Activated CD8-positive, alpha-beta memory T cell treated with anti-CD3 and anti-CD28 coated beads, Interleukin-2, amount 10 ng/mL, durations not matched to agents 7 days and 5 days (primary cell): ENCODE results near the gene PDZD7. TPM values are rescaled to one million over a fixed set of nuclear protein-coding genes. Genes with fewer than 3 reads are reported as not detected.
A peak's percentile ranks its signal among the peaks of the same experiment; 100 is the strongest.

Experiments
- ATAC-seq: fragments of 150-1000 bp; cut with Tn5 transposase; one replicate; pipeline ENCODE4 v1.10.0; 2021; ENCODE audit warnings: moderate library complexity
- CTCF ChIA-PET: fragments of 350-600 bp; sonication (Branson Sonifier 250); formaldehyde crosslinking; loops from one replicate; lab custom pipeline; 2021; ENCODE audit warnings: antibody characterized with exemption; lab: Charles Lee
- DNase-seq: peaks from one replicate; pipeline ENCODE4 v3.0.0-alpha.2; 2020
- H3K27ac Mint-ChIP-seq: one replicate; pipeline ENCODE4 v1.8.0; 2021; ENCODE audit warnings: mild to moderate bottlenecking, mixed read lengths
- H3K27me3 Mint-ChIP-seq: one replicate; pipeline ENCODE4 v1.8.0; 2021; ENCODE audit warnings: mixed read lengths
- H3K36me3 Mint-ChIP-seq: one replicate; pipeline ENCODE4 v1.8.0; 2021; ENCODE audit warnings: mild to moderate bottlenecking, mixed read lengths
- H3K4me1 Mint-ChIP-seq: one replicate; pipeline ENCODE4 v1.8.0; 2021; ENCODE audit warnings: mixed read lengths
- H3K4me3 Mint-ChIP-seq: one replicate; pipeline ENCODE4 v1.8.0; 2021; ENCODE audit warnings: mild to moderate bottlenecking, moderate library complexity, mixed read lengths
- H3K9me3 Mint-ChIP-seq: one replicate; pipeline ENCODE4 v1.8.0; 2022; ENCODE audit warnings: low read depth, mixed read lengths
- total RNA-seq, 2 experiments: library from RNA; stranded (reverse); gene quantifications; one replicate each; pipeline ENCODE4 v1.2.3, GENCODE V29; 2021

The PDZD7 gene
- total RNA-seq, 2 experiments from 2014 or later = 0.59 to 1.2 TPM

GRCh38 chr10:101066146-101066895 is 35.4 kb upstream of the PDZD7 start:
- Mint-ChIP-seq H3K27ac (no peak overlapping the region), H3K4me1 (peaks cover 34% of the 10 kb centered on the region), H3K4me3 (peak overlapping the region; percentile 20), H3K27me3 (peaks cover 55% of the 10 kb centered on the region), H3K9me3 (no peaks in the 10 kb centered on the region), H3K36me3 (no peaks in the 10 kb centered on the region)
- CTCF ChIA-PET = interaction anchor here (0.6 to 16.0 kb wide), 14 partner anchors 8 to 148 kb away, joined by 3 to 402 read pairs (median 10); partner anchors contain the start of genes PDZD7 and SFXN3
- DNase-seq = peak; percentile 69
- ATAC-seq = peak; percentile 60

- Mint-ChIP-seq H3K27me3 (peaks cover 55% of the 10 kb centered on the region), H3K27ac (no peak overlapping the region), H3K4me3 (no peak overlapping the region), H3K4me1 (peaks cover 34% of the 10 kb centered on the region), H3K36me3 (no peaks in the 10 kb centered on the region), H3K9me3 (no peaks in the 10 kb centered on the region)
- ATAC-seq (no peak), DNase-seq (no peak)
- CTCF ChIA-PET = interaction anchor here (1.0 to 16.0 kb wide), 9 partner anchors 7 to 76 kb away, joined by 3 to 402 read pairs (median 10); partner anchors contain the start of genes PDZD7 and SFXN3
Observed at GRCh38 chr10:101065481-101066145, 34.7 kb upstream of the PDZD7 start.

GRCh38 chr10:101064415-101065030 is 33.6 kb upstream of the PDZD7 start:
- no peak for DNase-seq
- H3K27ac Mint-ChIP-seq = no peak overlapping the region
- ATAC-seq = no peak
- H3K9me3 Mint-ChIP-seq = no peaks in the 10 kb centered on the region
- H3K4me3 Mint-ChIP-seq = no peak overlapping the region
- peaks cover 39% of the 10 kb centered on the region for H3K4me1 Mint-ChIP-seq
- peaks cover under 1% of the 10 kb centered on the region for H3K36me3 Mint-ChIP-seq
- CTCF ChIA-PET = interaction anchor here (1.1 to 16.0 kb wide), 7 partner anchors 11 to 100 kb away, joined by 3 to 402 read pairs (median 10); partner anchors contain the start of genes PDZD7 and SFXN3
- peaks cover 55% of the 10 kb centered on the region for H3K27me3 Mint-ChIP-seq

- H3K4me3 Mint-ChIP-seq = no peak overlapping the region
- ATAC-seq = no peak
- DNase-seq = no peak
- CTCF ChIA-PET = interaction anchor here (1.1 to 16.0 kb wide), 7 partner anchors 11 to 99 kb away, joined by 3 to 402 read pairs (median 7); partner anchors contain the start of genes PDZD7 and SFXN3
- peaks cover 4% of the 10 kb centered on the region for H3K36me3 Mint-ChIP-seq
- no peak overlapping the region for H3K27ac Mint-ChIP-seq
- no peaks in the 10 kb centered on the region for H3K9me3 Mint-ChIP-seq
- peaks cover 45% of the 10 kb centered on the region for H3K4me1 Mint-ChIP-seq
- peaks cover 55% of the 10 kb centered on the region for H3K27me3 Mint-ChIP-seq
Observed at GRCh38 chr10:101063548-101064414, 32.9 kb upstream of the PDZD7 start.

GRCh38 chr10:101063050-101063525 is 32.2 kb upstream of the PDZD7 start:
- Mint-ChIP-seq H3K36me3 (peaks cover 5% of the 10 kb centered on the region), H3K27me3 (peaks cover 55% of the 10 kb centered on the region), H3K4me1 (peaks cover 49% of the 10 kb centered on the region), H3K4me3 (no peak overlapping the region), H3K27ac (no peak overlapping the region), H3K9me3 (no peaks in the 10 kb centered on the region)
- CTCF ChIA-PET = interaction anchor here (1.2 to 16.0 kb wide), 7 partner anchors 10 to 67 kb away, joined by 3 to 402 read pairs (median 5); partner anchors contain the start of genes PDZD7 and SFXN3
- no peak for DNase-seq
- no peak for ATAC-seq

GRCh38 chr10:101062232-101063049 is 31.5 kb upstream of the PDZD7 start:
- peak; percentile 56 for DNase-seq
- no peak overlapping the region for H3K27ac Mint-ChIP-seq
- peak; percentile 21 for ATAC-seq
- peaks cover 6% of the 10 kb centered on the region for H3K36me3 Mint-ChIP-seq
- CTCF ChIA-PET = interaction anchor here (0.6 to 16.0 kb wide), 11 partner anchors 10 to 79 kb away, joined by 3 to 402 read pairs (median 5); partner anchors contain the start of genes PDZD7 and SFXN3
- H3K4me3 Mint-ChIP-seq = no peak overlapping the region
- H3K4me1 Mint-ChIP-seq = peaks cover 48% of the 10 kb centered on the region
- peaks cover 50% of the 10 kb centered on the region for H3K27me3 Mint-ChIP-seq
- H3K9me3 Mint-ChIP-seq = no peaks in the 10 kb centered on the region

GRCh38 chr10:101061624-101062231 is 30.8 kb upstream of the PDZD7 start, which contains the start of gene KAZALD1:
KAZALD1 (plus strand) TSS chr10:101061989; CDS start chr10:101062593, 604 bp downstream.
- H3K27ac Mint-ChIP-seq = peak within 1 kb of the TSS; percentile 90
- H3K27me3 Mint-ChIP-seq = peaks cover 45% of the 10 kb centered on the region
- H3K9me3 Mint-ChIP-seq = no peaks in the 10 kb centered on the region
- ATAC-seq = no peak
- DNase-seq = no peak
- peaks cover 48% of the 10 kb centered on the region for H3K4me1 Mint-ChIP-seq
- CTCF ChIA-PET = interaction anchor here (0.6 to 16.0 kb wide), 13 partner anchors 9 to 85 kb away, joined by 3 to 402 read pairs (median 5); partner anchors contain the start of genes PDZD7 and SFXN3
- H3K36me3 Mint-ChIP-seq = peaks cover 11% of the 10 kb centered on the region
- H3K4me3 Mint-ChIP-seq = peak within 1 kb of the TSS; percentile 86

GRCh38 chr10:101060951-101061623 is 30.2 kb upstream of the PDZD7 start:
- no peaks in the 10 kb centered on the region for H3K9me3 Mint-ChIP-seq
- ATAC-seq = peak; percentile 80

GRCh38 chr10:101060036-101060950 is 29.4 kb upstream of the PDZD7 start:
- peaks cover 31% of the 10 kb centered on the region for H3K27me3 Mint-ChIP-seq
- peak; percentile 93 for DNase-seq
- peak overlapping the region; percentile 86 for H3K4me3 Mint-ChIP-seq
- peak overlapping the region; percentile 90 for H3K27ac Mint-ChIP-seq
- CTCF ChIA-PET = interaction anchor here (0.7 to 16.0 kb wide), 15 partner anchors 7 to 145 kb away, joined by 3 to 402 read pairs (median 6); partner anchors contain the start of genes LZTS2, PDZD7 and SFXN3
- H3K9me3 Mint-ChIP-seq = no peaks in the 10 kb centered on the region
- peaks cover 43% of the 10 kb centered on the region for H3K4me1 Mint-ChIP-seq
- peak; percentile 71 for ATAC-seq
- peaks cover 17% of the 10 kb centered on the region for H3K36me3 Mint-ChIP-seq

More at GRCh38 chr10:101060951-101061623, 30.2 kb upstream of the PDZD7 start:
- CTCF ChIA-PET = interaction anchor here (0.6 to 16.0 kb wide), 18 partner anchors 8 to 146 kb away, joined by 3 to 402 read pairs (median 4); partner anchors contain the start of genes LZTS2, PDZD7 and SFXN3
- H3K27ac Mint-ChIP-seq = peak overlapping the region; percentile 90
- peaks cover 15% of the 10 kb centered on the region for H3K36me3 Mint-ChIP-seq
- DNase-seq = peak; percentile 94
- H3K4me3 Mint-ChIP-seq = peak overlapping the region; percentile 86
- peaks cover 48% of the 10 kb centered on the region for H3K4me1 Mint-ChIP-seq
- peaks cover 39% of the 10 kb centered on the region for H3K27me3 Mint-ChIP-seq
